Uterine smooth muscle cell (primary cell): ENCODE data around the gene LGALS3. TPM values are rescaled to one million over a fixed set of nuclear protein-coding genes. Genes with fewer than 3 reads are reported as not detected.

Source experiments
- total RNA-seq: library from RNA; depleted of rRNA; stranded (reverse); fragments of >200 nt; gene quantifications from 2 replicates; pipeline ENCODE4 v1.2.3, GENCODE V29; 2014

LGALS3 gene
- 224 and 313 TPM in 2 replicates for total RNA-seq

DNA sequence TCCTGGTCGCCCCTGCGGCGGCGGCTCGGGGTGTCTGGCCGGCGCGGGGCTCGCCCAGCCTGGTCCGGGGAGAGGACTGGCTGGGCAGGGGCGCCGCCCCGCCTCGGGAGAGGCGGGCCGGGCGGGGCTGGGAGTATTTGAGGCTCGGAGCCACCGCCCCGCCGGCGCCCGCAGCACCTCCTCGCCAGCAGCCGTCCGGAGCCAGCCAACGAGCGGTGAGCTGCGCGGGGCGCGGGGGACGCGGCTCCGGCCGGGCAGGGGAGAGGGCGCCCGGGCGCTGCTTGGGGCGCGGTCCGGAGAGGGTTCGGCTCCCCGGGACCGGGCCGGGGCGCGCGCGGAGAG is at the start of gene LGALS3:
Gene LGALS3 (plus strand): TSS at position 167 of the 342 bp plus-strand sequence. CDS start 8,122 bp downstream, outside the sequence.

DNA sequence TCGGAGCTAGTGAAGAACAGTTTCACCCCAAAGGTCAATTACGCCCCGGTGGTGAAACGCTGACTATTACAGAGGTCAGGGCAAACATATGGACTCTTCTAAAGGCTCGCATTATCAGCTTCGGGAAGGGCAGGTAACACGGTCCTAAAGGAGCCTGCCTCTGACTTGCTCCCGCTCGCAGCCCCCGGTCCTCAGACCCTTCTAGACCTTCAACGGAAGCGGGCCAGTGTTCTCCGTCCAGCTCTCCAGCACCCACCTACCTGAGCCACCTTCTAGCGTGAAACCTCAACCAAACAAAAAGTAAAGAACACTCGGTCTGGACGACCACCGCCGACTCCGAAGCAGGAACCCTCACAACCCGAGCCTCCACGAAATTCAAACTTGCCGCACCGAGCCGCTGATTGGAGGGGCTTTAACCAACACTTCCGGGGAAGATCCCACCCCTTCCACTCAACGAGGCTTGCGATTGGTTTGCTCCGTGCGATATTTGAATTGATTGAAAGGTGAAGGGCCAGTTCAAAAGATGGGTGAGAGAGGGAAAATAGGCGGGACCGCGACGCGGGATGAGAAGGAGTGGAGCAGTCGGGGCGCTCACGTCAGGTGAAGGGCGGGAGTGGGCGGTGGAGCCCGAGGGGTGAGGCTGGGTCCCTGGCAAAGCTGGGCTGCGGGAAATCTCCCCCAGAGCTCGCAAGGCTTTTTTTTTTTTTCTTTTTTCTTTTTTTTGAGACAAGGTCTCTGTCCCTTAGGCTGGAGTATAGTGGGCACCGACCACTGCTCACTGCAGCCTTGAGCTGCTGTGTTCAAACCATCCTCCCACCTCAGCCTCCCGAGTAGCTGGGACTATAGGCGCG is 62.4 kb downstream of the LGALS3 start, which contains the start of gene DLGAP5:
Gene DLGAP5 (minus strand): TSS at position 383 of the 851 bp plus-strand sequence. CDS start 2,406 bp downstream, outside the sequence.

Other genes starting within 250 kb of the LGALS3 start
- 2.1 and 2.5 TPM in 2 replicates for gene GCH1, start 226.4 kb upstream of the LGALS3 start, total RNA-seq
- gene WDHD1, start 102.2 kb upstream of the LGALS3 start, total RNA-seq: 13.5 and 34.9 TPM in 2 replicates
- gene SOCS4, start 102.0 kb upstream of the LGALS3 start, total RNA-seq: 14.8 and 17.5 TPM in 2 replicates
- gene MAPK1IP1L, start 77.6 kb upstream of the LGALS3 start, total RNA-seq: 15.0 and 19.7 TPM in 2 replicates
- 22.9 and 112 TPM in 2 replicates for gene DLGAP5, start 62.3 kb downstream of the LGALS3 start, total RNA-seq
- 34.2 and 37.2 TPM in 2 replicates for gene FBXO34, start 142.2 kb downstream of the LGALS3 start, total RNA-seq